Calu3 (cell line): ENCODE data around the gene CLEC16A. TPM values are rescaled to one million over a fixed set of nuclear protein-coding genes. Genes with fewer than 3 reads are reported as not detected.

Source experiments
- BruUV-seq: library from RNA; stranded (reverse); fragments of 400-500 nt; replicated peaks from 2 replicates; lab custom pipeline; 2021; lab: Mats Ljungman, UMichigan
- CTCF ChIA-PET: fragments of 300-600 bp; sonication (Branson Sonifier 250); formaldehyde crosslinking; loops from one replicate; lab custom pipeline; 2022; ENCODE audit warnings: antibody characterized with exemption; lab: Charles Lee
- DNase-seq: peaks from one replicate; pipeline ENCODE4 v3.0.0; 2022
- H3K27ac Mint-ChIP-seq: one replicate; pipeline ENCODE4 v1.8.0; 2022; ENCODE audit warnings: mixed read lengths; ENCODE audit not compliant: unreplicated experiment
- H3K27me3 Mint-ChIP-seq: one replicate; pipeline ENCODE4 v1.8.0; 2022; ENCODE audit warnings: mixed read lengths; ENCODE audit not compliant: unreplicated experiment
- H3K36me3 Mint-ChIP-seq: one replicate; pipeline ENCODE4 v1.8.0; 2022; ENCODE audit warnings: mild to moderate bottlenecking, moderate library complexity, mixed read lengths; ENCODE audit not compliant: insufficient read depth, unreplicated experiment
- H3K4me1 Mint-ChIP-seq: one replicate; pipeline ENCODE4 v1.8.0; 2022; ENCODE audit warnings: mild to moderate bottlenecking, low read depth, mixed read lengths; ENCODE audit not compliant: unreplicated experiment
- H3K4me3 Mint-ChIP-seq: one replicate; pipeline ENCODE4 v1.8.0; 2022; ENCODE audit warnings: mild to moderate bottlenecking, low read depth, moderate library complexity, mixed read lengths; ENCODE audit not compliant: unreplicated experiment
- H3K9me3 Mint-ChIP-seq: one replicate; pipeline ENCODE4 v1.8.0; 2022; ENCODE audit warnings: low read depth, mixed read lengths; ENCODE audit not compliant: unreplicated experiment
- CTCF ChIP-seq: fragments of 200-600 bp; IDR thresholded peaks from one replicate; pipeline ENCODE4 v1.8.0; 2022; ENCODE audit warnings: antibody characterized with exemption; ENCODE audit not compliant: unreplicated experiment
- intact Hi-C: fragments of 100-400 bp; cut with micrococcal nuclease; formaldehyde crosslinking; loops from one replicate; pipeline ENCODE4 v1.10.0; 2022; ENCODE audit not compliant: unreplicated experiment
- total RNA-seq: library from RNA; stranded (reverse); gene quantifications from 2 replicates; pipeline ENCODE4 v1.2.3, GENCODE V29; 2022

Gene CLEC16A
- total RNA-seq, 1 experiment from 2014 or later: 33.0 TPM

- peak; percentile 64 for DNase-seq
- Mint-ChIP-seq H3K9me3 (no peaks in the 10 kb centered on the region), H3K27ac (no peak overlapping the region), H3K36me3 (no peaks in the 10 kb centered on the region), H3K4me1 (peaks cover 12% of the 10 kb centered on the region), H3K27me3 (no peaks in the 10 kb centered on the region), H3K4me3 (no peak overlapping the region)
- no TSS peak for BruUV-seq
- intact Hi-C loops: loop anchor here (1.0 to 5.0 kb wide), 2 partner anchors 286 to 386 kb away; no protein-coding TSS in a partner anchor
- CTCF ChIA-PET: interaction anchor here (0.6 to 1.3 kb wide), 10 partner anchors 12 to 434 kb away, joined by 3 to 21 read pairs (median 4); partner anchors contain the start of gene SOCS1
- TF ChIP-seq CTCF: peak; percentile 83
Observed at GRCh38 chr16:10971560-10971961, 27.2 kb downstream of the CLEC16A start.

GRCh38 chr16:10972108-10972818 is 27.9 kb downstream of the CLEC16A start:
- H3K4me1 Mint-ChIP-seq: peaks cover 12% of the 10 kb centered on the region
- H3K27me3 Mint-ChIP-seq: no peaks in the 10 kb centered on the region
- BruUV-seq: no TSS peak
- DNase-seq: no peak
- peaks cover 4% of the 10 kb centered on the region for H3K36me3 Mint-ChIP-seq
- intact Hi-C loops: loop anchor here (5.0 kb wide), 1 partner anchor 385 kb away; no protein-coding TSS in a partner anchor
- H3K4me3 Mint-ChIP-seq: no peak overlapping the region
- TF ChIP-seq CTCF: no peak
- no peaks in the 10 kb centered on the region for H3K9me3 Mint-ChIP-seq
- CTCF ChIA-PET: interaction anchor here (1.0 kb wide), 1 partner anchor 284 kb away, joined by 3 read pairs; the partner anchor contains the start of gene SOCS1
- H3K27ac Mint-ChIP-seq: no peak overlapping the region

GRCh38 chr16:10972819-10973464 is 28.6 kb downstream of the CLEC16A start:
- peaks cover 4% of the 10 kb centered on the region for H3K36me3 Mint-ChIP-seq
- no peak overlapping the region for H3K4me3 Mint-ChIP-seq
- no peak for DNase-seq
- H3K4me1 Mint-ChIP-seq: peaks cover 12% of the 10 kb centered on the region
- no TSS peak for BruUV-seq
- CTCF ChIA-PET: interaction anchor here (1.0 kb wide), 1 partner anchor 283 kb away, joined by 3 read pairs; the partner anchor contains the start of gene SOCS1
- H3K27me3 Mint-ChIP-seq: no peaks in the 10 kb centered on the region
- intact Hi-C loops: loop anchor here (5.0 kb wide), 1 partner anchor 384 kb away; no protein-coding TSS in a partner anchor
- no peak overlapping the region for H3K27ac Mint-ChIP-seq
- no peak for TF ChIP-seq CTCF
- no peaks in the 10 kb centered on the region for H3K9me3 Mint-ChIP-seq

GRCh38 chr16:10976634-10977033 is 32.3 kb downstream of the CLEC16A start:
- H3K4me1 Mint-ChIP-seq: peaks cover 11% of the 10 kb centered on the region
- DNase-seq: no peak
- H3K36me3 Mint-ChIP-seq: peaks cover 4% of the 10 kb centered on the region
- CTCF ChIA-PET: no interaction called here
- no peaks in the 10 kb centered on the region for H3K9me3 Mint-ChIP-seq
- no peak for TF ChIP-seq CTCF
- BruUV-seq: no TSS peak
- H3K27me3 Mint-ChIP-seq: no peaks in the 10 kb centered on the region
- intact Hi-C loops: no loop called here
- no peak overlapping the region for H3K27ac Mint-ChIP-seq
- H3K4me3 Mint-ChIP-seq: no peak overlapping the region
